ENCODE measurements around the gene BTF3. TPM values are rescaled to one million over a fixed set of nuclear protein-coding genes. Genes with fewer than 3 reads are reported as not detected.

Gene BTF3
- total RNA-seq, 1 donor from 2014 or later, result 191 TPM

GRCh38 chr5:73525606-73526203 is 27.5 kb downstream of the BTF3 start:
- no peak for DNase-seq

GRCh38 chr5:73528248-73528647 is 30.0 kb downstream of the BTF3 start:
- DNase-seq, result no peak

- no peak for DNase-seq
These were observed 30.8 kb downstream of the BTF3 start for GRCh38 chr5:73529081-73529480.

GRCh38 chr5:73531356-73531755 is 33.1 kb downstream of the BTF3 start:
- DNase-seq, result no peak

- no peak for DNase-seq
These were observed 34.0 kb downstream of the BTF3 start for GRCh38 chr5:73532195-73532594.

- no peak for DNase-seq
These were observed 35.9 kb downstream of the BTF3 start for GRCh38 chr5:73534011-73534644.

- DNase-seq, result no peak
These were observed 36.7 kb downstream of the BTF3 start for GRCh38 chr5:73534971-73535370.

GRCh38 chr5:73539730-73540129 is 41.5 kb downstream of the BTF3 start:
- DNase-seq, result no peak

- no peak for DNase-seq
These were observed 42.0 kb downstream of the BTF3 start for GRCh38 chr5:73540192-73540591.

- DNase-seq, result no peak
These were observed 43.8 kb downstream of the BTF3 start for GRCh38 chr5:73542020-73542419.

GRCh38 chr5:73544429-73545402 is 46.5 kb downstream of the BTF3 start:
- DNase-seq, result no peak

GRCh38 chr5:73545403-73545779 is 47.1 kb downstream of the BTF3 start:
- DNase-seq, result no peak

- DNase-seq, result no peak
These were observed 51.8 kb downstream of the BTF3 start for GRCh38 chr5:73550016-73550415.

- DNase-seq, result no peak
These were observed 54.4 kb downstream of the BTF3 start for GRCh38 chr5:73552642-73553041.

Other genes starting within 250 kb of the BTF3 start
- 0.94 TPM for gene FOXD1, start 49.7 kb upstream of the BTF3 start, total RNA-seq
- 56.1 TPM for gene ANKRA2, start 67.2 kb downstream of the BTF3 start, total RNA-seq
- 33.7 TPM for gene UTP15, start 67.3 kb downstream of the BTF3 start, total RNA-seq
- 6.7 TPM for gene ARHGEF28, start 127.8 kb downstream of the BTF3 start, total RNA-seq